ENCODE measurements around the gene KITLG.
"Not testable (repeated sequence)": the region's sequence is repeated elsewhere in the genome, so short reads cannot be mapped to it uniquely, and the experiment has no call there.

- not testable (repeated sequence) for TF ChIP-seq MAX (IDR thresholded peaks at IDR 0.05); CTCF (IDR thresholded peaks at IDR 0.05; ENCODE audit: control extremely low read depth in 1 of 3, insufficient read depth in 1 of 3, low read depth in 1 of 3, low read length in 3 of 3); NRF1 (IDR thresholded peaks at IDR 0.05; ENCODE audit: low read depth, low read length); SP1 (IDR thresholded peaks at IDR 0.05; ENCODE audit: low read depth, low read length); RXRA (IDR thresholded peaks at IDR 0.05; ENCODE audit: insufficient read depth, low read depth, low read length); POLR2A (IDR thresholded peaks at IDR 0.05; ENCODE audit: control extremely low read depth in 1 of 2, low read depth in 2 of 2, low read length in 2 of 2); RFX5 (IDR thresholded peaks at IDR 0.05; ENCODE audit: borderline replicate concordance, low read depth, low read length); PHF8 (conservative IDR thresholded peaks at IDR 0.05; ENCODE audit: low read depth, low read length); EP300 (IDR thresholded peaks at IDR 0.05; ENCODE audit: borderline replicate concordance in 1 of 2, low read depth in 2 of 2, low read length in 2 of 2); CREB1 (IDR thresholded peaks at IDR 0.05); POU5F1 (IDR thresholded peaks at IDR 0.05; ENCODE audit: low read depth, low read length); USF2 (IDR thresholded peaks at IDR 0.05; ENCODE audit: low read length)
These were observed 72.4 kb downstream of the KITLG start for GRCh38 chr12:88507851-88508250.
